ENCODE data around the gene ULK2.
A peak's percentile ranks its signal among the peaks of the same experiment; 100 is the strongest.

Gene ULK2

DNA sequence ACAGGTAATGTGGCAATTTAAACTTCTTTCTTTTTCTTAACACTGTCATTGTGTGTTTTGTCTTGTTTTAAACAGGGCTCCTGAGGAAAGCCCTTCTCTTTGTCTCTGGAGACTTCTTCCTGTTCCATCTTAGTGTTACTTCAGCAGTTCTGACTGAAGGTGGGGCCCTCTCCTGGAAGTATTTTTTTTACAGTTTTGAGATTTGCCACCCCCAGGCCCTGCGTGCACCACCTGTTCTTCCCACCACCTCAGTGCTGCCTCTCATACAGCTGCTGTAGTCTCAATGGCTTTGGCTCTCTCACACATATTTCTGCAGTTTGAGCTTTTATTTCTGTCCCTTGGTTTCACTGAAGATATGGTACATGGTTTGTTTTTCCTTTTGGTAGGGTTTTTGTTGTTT, 67.2 kb downstream of the ULK2 start:
- Mint-ChIP-seq H3K27me3 (no peaks in the 10 kb centered on the region), H3K27ac (no peak overlapping the region), H3K4me3 (no peak overlapping the region), H3K36me3 (peaks cover 8 to 16% of the 10 kb centered on the region in 2 donors), H3K9me3 (peaks cover 6 to 8% of the 10 kb centered on the region in 2 donors), H3K4me1 (no peaks in the 10 kb centered on the region)
- ATAC-seq (replicated peaks) (no peak), DNase-seq (no peak)

DNA sequence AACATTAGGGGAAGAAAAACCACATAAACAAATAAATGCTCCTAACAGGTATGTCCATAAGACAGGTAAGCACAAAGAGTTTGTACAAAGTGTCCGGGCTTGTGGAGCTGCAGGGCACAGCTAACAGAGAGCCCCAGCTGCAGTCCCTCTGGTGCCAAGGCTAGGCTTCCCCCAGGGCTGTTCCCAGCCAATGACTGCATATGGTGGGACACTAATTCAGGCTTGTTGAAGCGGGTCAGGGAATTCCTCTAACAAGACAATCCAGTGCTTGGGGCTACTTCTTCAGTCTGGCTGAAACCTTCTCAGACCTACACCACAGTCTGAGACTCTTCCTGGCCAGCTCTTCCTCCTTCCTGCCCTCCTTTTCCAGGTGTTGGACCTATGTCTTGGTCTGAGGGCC, 67.9 kb downstream of the ULK2 start:
- Mint-ChIP-seq H3K4me1 (no peaks in the 10 kb centered on the region), H3K9me3 (peaks cover 6 to 8% of the 10 kb centered on the region in 2 donors), H3K36me3 (peaks cover 10 to 19% of the 10 kb centered on the region in 2 donors), H3K27ac (no peak overlapping the region), H3K27me3 (no peaks in the 10 kb centered on the region), H3K4me3 (no peak overlapping the region)
- DNase-seq: no peak
- no peak for ATAC-seq (replicated peaks)

DNA sequence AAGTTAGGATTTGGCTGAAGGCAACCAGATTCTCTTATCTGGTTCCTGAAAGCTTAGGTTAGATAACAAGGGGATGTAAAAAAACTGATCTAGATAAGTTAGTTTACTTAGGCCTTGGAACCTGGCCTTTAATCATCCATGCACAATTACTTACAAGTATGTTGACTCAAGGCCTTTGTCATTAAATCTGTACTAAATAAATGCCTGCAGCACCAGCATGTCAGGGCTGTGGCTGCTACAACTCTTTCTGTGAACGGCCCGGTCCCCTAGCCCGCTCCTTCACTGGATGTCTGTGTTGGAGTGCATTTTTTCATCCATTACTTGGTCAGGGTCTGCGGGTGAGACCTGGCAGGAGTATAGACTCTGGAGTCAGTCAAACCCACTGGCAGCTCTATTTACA, 71.3 kb downstream of the ULK2 start:
- peaks cover 15 to 16% of the 10 kb centered on the region in 2 donors for H3K9me3 Mint-ChIP-seq
- H3K36me3 Mint-ChIP-seq: peaks cover 29 to 42% of the 10 kb centered on the region in 2 donors
- no peak overlapping the region for H3K4me3 Mint-ChIP-seq
- ATAC-seq (replicated peaks): no peak
- no peaks in the 10 kb centered on the region for H3K4me1 Mint-ChIP-seq
- no peak for DNase-seq
- no peak overlapping the region for H3K27ac Mint-ChIP-seq
- no peaks in the 10 kb centered on the region for H3K27me3 Mint-ChIP-seq

DNA sequence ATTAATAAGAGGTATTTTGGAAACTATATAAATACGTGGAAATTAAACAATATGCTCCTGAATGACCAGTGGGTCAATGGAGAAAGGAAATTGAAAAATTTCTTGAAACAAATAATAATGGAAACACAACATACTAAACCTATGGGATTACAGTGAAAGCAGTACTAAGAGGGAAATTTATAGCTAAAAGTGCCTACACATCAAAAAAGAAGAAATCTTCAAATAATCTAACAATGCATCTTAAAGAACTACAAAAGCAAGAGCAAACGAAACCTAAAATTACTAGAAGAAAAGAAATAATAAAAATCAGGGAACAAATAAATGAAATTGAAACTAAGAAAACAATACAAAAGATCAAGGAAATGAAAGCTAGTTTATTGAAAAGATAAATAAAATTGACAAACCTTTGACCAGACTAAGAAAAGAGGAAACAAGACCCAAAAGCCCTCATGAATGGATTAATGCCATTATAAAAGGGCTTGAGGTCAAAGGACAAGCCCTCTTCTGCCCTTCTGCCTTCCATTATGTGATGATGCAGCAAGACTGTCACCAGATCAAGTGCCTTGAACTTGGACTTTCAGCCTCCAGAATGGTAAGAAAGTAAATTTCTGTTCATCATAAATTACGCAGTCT, 75.7 kb downstream of the ULK2 start:
- Mint-ChIP-seq H3K4me3 (no peak overlapping the region), H3K4me1 (no peaks in the 10 kb centered on the region), H3K27ac (no peak overlapping the region), H3K36me3 (peaks cover 30 to 43% of the 10 kb centered on the region in 2 donors), H3K9me3 (peaks cover 12 to 14% of the 10 kb centered on the region in 2 donors), H3K27me3 (no peaks in the 10 kb centered on the region)
- ATAC-seq (replicated peaks) (no peak), DNase-seq (no peak)

DNA sequence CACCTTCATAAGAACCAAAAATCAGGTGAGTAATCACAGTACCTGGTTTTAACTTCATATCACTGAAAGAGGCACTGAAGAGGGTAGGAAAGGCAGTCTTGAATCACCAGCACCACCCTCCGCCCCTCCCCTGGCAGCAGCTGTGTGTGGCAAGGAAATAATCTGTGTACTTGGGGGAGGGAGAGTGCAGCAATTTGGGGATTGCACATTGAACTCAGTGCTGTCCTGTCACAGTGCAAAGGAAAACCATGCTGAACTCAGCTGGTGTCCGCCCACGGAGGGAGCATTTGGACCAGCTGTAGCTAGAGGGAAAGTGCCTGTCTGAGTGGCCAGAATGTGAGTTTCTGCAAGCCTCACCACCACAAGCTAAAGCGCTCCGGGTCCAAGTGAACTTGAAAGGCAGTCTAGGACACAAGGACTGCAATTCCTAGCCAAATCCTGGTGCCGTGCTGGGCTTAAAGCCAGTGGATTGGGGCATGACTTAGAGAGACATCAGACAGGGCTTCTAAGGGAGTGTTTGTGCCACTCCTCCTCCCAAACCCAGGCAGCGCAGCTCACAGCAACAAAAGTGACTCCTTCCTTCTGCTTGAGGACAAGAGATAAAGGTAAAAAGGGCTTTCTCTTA, 79.9 kb downstream of the ULK2 start:
- Mint-ChIP-seq H3K27ac (no peak overlapping the region), H3K9me3 (peaks cover 0 to under 1% of the 10 kb centered on the region in 2 donors), H3K36me3 (peaks cover 9 to 17% of the 10 kb centered on the region in 2 donors), H3K4me1 (no peaks in the 10 kb centered on the region), H3K4me3 (no peak overlapping the region), H3K27me3 (no peaks in the 10 kb centered on the region)
- ATAC-seq (replicated peaks) (no peak), DNase-seq (no peak)

DNA sequence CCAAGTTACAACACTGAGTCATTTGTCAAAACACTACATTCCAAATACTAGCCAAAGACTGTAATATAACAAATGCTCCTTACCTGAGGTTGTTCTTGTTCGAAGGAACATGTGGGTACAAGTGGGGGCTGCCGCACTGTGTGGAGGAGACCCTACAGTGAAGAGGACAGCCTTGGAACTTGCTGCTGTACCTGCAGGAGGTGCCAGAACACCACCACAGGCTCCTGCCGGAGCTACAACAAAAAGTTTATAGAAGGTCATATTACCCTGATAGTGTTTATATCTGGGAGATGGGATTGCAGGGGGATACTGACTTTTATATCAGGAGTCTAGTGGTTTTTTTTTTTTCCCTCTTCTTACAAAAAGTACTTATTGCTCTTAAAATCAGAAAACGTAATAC, 81.9 kb downstream of the ULK2 start:
- H3K27ac Mint-ChIP-seq: no peak overlapping the region
- no peak for DNase-seq

DNA sequence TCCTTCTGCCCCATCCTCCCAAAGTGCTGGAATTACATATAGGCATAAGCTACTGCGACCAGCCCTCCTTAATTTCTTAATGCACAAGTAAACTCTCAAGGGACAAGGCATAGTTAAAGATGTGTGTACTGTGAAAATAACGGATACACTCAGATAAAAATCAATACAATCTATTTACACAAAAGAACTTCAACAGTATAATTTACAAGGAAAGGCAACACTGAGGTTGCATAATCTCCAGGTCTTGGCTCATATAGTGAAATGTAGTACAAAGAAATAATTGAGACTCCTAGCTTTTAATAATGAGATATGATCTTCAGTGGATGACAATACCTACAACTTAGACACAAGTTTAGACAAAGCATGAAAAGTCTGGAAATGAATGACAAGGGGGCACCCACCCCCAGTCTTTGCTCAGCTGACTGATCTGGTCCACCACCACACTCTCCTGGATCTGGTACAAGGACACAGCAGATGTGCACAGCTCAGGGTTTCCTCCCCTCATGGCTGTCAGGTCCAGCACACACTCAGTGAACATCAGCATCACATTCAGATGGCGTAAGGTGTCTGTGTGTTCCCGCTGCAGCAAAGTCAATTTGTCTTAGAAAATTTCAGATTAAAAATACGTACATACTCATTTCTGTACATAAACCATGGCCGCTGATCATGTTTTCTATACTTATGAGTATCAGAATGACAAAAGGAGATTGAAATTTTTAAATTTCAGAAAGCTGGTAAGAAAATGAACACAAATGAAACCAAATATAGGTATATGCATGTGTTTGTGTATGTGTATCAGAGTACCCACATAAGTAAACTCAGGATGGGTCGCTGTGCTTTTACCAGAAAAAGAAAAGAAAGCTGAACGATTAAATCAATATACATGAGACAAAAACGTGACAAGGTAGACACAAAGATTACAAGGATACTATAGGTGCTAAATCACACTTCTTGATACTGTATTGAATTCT, 86.0 kb downstream of the ULK2 start:
- peak overlapping the region; percentile 11 for H3K27ac Mint-ChIP-seq
- H3K4me3 Mint-ChIP-seq: no peak overlapping the region
- DNase-seq: no peak
- no peaks in the 10 kb centered on the region for H3K4me1 Mint-ChIP-seq
- no peak for ATAC-seq (replicated peaks)
- H3K36me3 Mint-ChIP-seq: peaks cover 1 to 11% of the 10 kb centered on the region in 2 donors
- no peaks in the 10 kb centered on the region for H3K9me3 Mint-ChIP-seq
- no peaks in the 10 kb centered on the region for H3K27me3 Mint-ChIP-seq

More for the DNA sequence above, 81.9 kb downstream of the ULK2 start:
- H3K4me3 Mint-ChIP-seq: no peak overlapping the region
- peaks cover 4 to 18% of the 10 kb centered on the region in 2 donors for H3K36me3 Mint-ChIP-seq
- no peaks in the 10 kb centered on the region for H3K9me3 Mint-ChIP-seq
- no peak for ATAC-seq (replicated peaks)
- no peaks in the 10 kb centered on the region for H3K4me1 Mint-ChIP-seq
- no peaks in the 10 kb centered on the region for H3K27me3 Mint-ChIP-seq

DNA sequence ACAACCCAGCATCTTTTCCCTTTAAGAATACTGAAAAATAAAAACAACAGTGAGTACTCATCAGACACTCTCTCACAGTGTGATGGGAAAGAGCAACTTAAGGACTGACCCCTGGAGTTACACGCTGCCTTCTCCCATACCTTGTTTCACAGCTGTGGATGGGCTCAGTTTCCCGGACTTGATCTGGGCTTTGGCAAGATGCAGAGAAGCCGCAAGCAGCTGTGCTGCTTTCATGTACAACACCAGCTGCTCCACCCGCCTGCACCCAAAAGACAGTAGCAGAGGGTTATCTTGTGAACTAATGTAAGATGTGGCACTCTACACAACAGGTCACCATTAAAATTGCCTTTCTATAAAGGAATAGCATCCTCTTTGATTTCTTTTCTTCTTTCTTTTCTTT, 86.9 kb downstream of the ULK2 start:
- ATAC-seq (replicated peaks) (no peak), DNase-seq (no peak)
- H3K4me3 Mint-ChIP-seq: no peak overlapping the region
- no peak overlapping the region for H3K27ac Mint-ChIP-seq
- H3K36me3 Mint-ChIP-seq: peaks cover 1 to 10% of the 10 kb centered on the region in 2 donors
- no peaks in the 10 kb centered on the region for H3K27me3 Mint-ChIP-seq
- no peaks in the 10 kb centered on the region for H3K9me3 Mint-ChIP-seq
- no peaks in the 10 kb centered on the region for H3K4me1 Mint-ChIP-seq

DNA sequence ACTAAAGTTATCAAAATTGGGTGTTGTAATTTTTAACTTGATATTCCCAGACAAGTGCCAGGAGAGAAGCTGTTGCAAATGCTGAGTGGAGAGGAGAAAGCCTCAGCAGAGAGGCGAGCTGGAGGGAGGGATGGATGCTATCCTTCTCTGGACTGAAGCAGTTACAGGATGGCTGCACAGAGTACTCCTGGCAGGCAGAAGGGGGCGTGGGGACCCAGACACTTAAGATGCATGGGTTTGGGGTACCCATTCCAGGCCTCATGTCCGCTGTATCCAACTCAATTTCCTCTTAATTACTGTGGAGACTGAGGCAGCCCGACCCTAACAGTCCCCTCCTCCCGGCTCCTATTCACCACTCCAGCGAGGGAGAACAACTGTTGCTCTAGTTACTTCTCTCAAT, 94.2 kb downstream of the ULK2 start:
- H3K4me1 Mint-ChIP-seq: no peaks in the 10 kb centered on the region
- no peak for DNase-seq
- H3K9me3 Mint-ChIP-seq: no peaks in the 10 kb centered on the region
- no peak overlapping the region for H3K27ac Mint-ChIP-seq
- H3K4me3 Mint-ChIP-seq: no peak overlapping the region
- no peak for ATAC-seq (replicated peaks)
- H3K27me3 Mint-ChIP-seq: no peaks in the 10 kb centered on the region
- H3K36me3 Mint-ChIP-seq: peaks cover 0 to 1% of the 10 kb centered on the region in 2 donors

DNA sequence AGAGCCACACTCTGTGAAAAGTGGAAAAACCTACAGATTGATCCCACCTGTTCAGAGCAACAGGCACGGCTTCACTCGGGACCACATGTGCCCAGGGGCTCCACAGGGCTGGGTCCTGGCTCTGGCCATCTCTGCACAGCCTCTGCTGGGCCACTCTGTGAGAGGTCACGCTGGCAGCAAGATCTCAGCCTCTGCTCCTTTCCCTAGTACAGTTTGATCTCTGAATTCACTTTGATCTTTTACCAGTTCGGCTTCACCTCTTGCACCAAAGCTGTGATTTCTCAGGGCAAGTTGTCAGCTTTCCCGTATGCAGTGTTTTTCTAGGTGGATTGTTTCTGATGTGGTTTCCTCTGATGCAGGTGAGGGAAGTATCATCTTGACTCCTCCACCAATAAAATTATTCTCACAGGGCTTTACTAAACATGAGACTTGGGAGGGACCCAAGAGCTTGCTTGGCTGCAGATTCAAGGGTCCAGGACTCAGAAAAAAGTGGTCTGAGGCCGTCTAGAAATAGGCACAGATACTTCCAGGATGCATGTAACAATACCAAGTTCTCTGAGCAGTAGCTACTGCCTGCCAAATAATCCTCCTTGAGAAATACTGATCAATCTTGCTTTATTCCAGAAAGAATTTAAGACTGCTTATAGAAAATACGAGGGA, 95.6 kb downstream of the ULK2 start:
- Mint-ChIP-seq H3K27me3 (peaks cover under 1% of the 10 kb centered on the region in 2 donors), H3K4me1 (peaks cover under 1% of the 10 kb centered on the region in 2 donors), H3K36me3 (peaks cover 0 to 1% of the 10 kb centered on the region in 2 donors), H3K27ac (no peak overlapping the region), H3K9me3 (no peaks in the 10 kb centered on the region), H3K4me3 (no peak overlapping the region)
- no peak for ATAC-seq (replicated peaks)
- DNase-seq: no peak

DNA sequence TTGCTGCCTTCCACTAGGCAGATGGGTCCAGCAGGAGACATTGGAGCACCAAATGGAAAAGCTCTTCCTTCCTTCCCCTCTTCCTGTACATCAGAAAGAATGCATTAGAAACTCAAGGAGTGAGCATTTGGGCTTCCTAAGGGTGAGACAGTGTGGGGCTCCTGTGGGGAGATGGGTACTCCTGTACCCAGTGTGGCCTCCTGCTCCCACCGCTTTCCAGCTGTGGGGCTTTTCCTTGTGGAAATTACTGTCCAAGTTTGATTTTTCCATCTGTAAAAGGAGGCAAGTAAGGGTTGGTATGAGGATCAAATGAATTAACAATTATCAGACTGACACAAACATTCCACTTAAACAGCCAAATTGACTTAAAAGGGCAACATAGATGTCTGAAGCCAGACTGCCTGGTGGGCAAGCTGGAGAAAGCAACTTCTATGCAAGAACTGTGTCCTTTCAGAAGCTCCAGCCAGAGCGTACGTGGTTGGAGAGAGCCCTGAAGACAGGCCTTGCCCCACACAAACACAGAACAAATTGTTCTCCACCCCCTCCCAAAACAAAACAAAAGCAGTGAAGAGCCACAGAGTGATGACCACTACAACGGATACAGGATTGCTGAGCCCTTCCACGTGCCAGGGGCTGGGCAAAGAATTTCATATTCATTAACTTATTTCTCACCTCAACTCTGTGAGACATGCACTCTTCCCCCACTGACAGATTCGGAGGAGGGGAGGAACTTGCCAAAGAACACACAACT, 96.6 kb downstream of the ULK2 start:
- Mint-ChIP-seq H3K4me1 (peaks cover 4 to 8% of the 10 kb centered on the region in 2 donors), H3K4me3 (no peak overlapping the region), H3K9me3 (no peaks in the 10 kb centered on the region), H3K27me3 (peaks cover 6 to 8% of the 10 kb centered on the region in 2 donors), H3K36me3 (no peaks in the 10 kb centered on the region), H3K27ac (no peak overlapping the region)
- no peak for ATAC-seq (replicated peaks)
- no peak for DNase-seq

DNA sequence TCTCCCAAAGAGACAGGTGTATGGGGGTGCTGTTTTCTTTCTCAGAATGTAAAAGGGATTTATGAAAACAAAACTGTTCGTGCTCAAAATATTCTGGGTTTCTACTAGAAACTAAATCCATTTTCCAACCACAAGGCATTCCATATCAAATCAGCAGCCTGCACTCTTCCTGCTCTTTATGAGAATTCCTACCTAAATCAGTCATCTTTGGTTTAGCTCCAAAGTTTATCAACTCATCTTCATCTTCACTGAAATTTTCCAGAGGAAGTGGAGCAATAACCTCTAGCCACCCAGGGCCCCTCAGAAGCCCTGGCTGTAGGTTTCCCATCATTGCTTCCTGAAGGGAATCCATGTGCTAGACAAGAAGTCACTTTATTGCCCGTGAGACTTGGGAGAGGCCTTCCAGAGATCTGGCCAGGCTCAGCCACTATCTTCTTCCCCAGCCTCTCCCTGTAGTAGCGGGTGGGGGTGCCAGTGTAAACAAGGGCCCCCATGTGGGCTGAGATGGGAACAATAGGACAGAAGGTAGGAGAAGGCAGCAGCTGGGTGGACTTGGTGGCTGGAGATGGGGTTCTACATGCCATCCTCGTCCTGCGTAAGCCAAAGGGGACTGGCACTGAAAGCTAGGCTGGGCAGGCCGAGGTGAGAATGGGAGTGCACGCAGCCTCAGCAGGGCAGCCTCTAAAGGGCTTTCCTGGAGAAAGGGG, 97.6 kb downstream of the ULK2 start:
- H3K36me3 Mint-ChIP-seq: no peaks in the 10 kb centered on the region
- no peak overlapping the region for H3K27ac Mint-ChIP-seq
- no peaks in the 10 kb centered on the region for H3K9me3 Mint-ChIP-seq
- peaks cover 10 to 12% of the 10 kb centered on the region in 2 donors for H3K27me3 Mint-ChIP-seq
- peaks cover 4 to 8% of the 10 kb centered on the region in 2 donors for H3K4me1 Mint-ChIP-seq
- H3K4me3 Mint-ChIP-seq: no peak overlapping the region
- ATAC-seq (replicated peaks) (no peak), DNase-seq (no peak)
